Fibroblast of skin of abdomen (primary cell): ENCODE measurements around the gene MACF1.
"Not testable (repeated sequence)": the region's sequence is repeated elsewhere in the genome, so short reads cannot be mapped to it uniquely, and the experiment has no call there.

ENCODE experiments used
- DNase-seq: peaks from one replicate; pipeline ENCODE4 v3.0.0-alpha.2; 2013

The MACF1 gene

GRCh38 chr1:39497585-39497984 is 293.1 kb downstream of the MACF1 start:
- DNase-seq, result no peak

- DNase-seq, result not testable (repeated sequence)
These were observed 293.7 kb downstream of the MACF1 start for GRCh38 chr1:39498096-39498710.

GRCh38 chr1:39498821-39499220 is 294.3 kb downstream of the MACF1 start:
- not testable (repeated sequence) for DNase-seq

- no peak for DNase-seq
These were observed 295.2 kb downstream of the MACF1 start for GRCh38 chr1:39499668-39500067.

- DNase-seq, result no peak
These were observed 296.4 kb downstream of the MACF1 start for GRCh38 chr1:39500862-39501389.

- DNase-seq, result peak; percentile 27
These were observed 297.2 kb downstream of the MACF1 start for GRCh38 chr1:39501666-39502065.

GRCh38 chr1:39504436-39504835 is 299.9 kb downstream of the MACF1 start:
- not testable (repeated sequence) for DNase-seq

GRCh38 chr1:39505289-39505688 is 300.8 kb downstream of the MACF1 start:
- DNase-seq, result no peak

GRCh38 chr1:39507230-39507928 is 302.9 kb downstream of the MACF1 start:
- peak; percentile 31 for DNase-seq

GRCh38 chr1:39508266-39508665 is 303.8 kb downstream of the MACF1 start:
- DNase-seq, result no peak

- peak; percentile 28 for DNase-seq
These were observed 304.4 kb downstream of the MACF1 start for GRCh38 chr1:39508857-39509305.

GRCh38 chr1:39509360-39510009 is 305.0 kb downstream of the MACF1 start:
- peak; percentile 16 for DNase-seq

GRCh38 chr1:39510570-39511186 is 306.2 kb downstream of the MACF1 start:
- DNase-seq, result not testable (repeated sequence)

GRCh38 chr1:39511477-39511876 is 307.0 kb downstream of the MACF1 start:
- DNase-seq, result not testable (repeated sequence)

- not testable (repeated sequence) for DNase-seq
These were observed 307.8 kb downstream of the MACF1 start for GRCh38 chr1:39512234-39512847.

GRCh38 chr1:39514710-39515124 is 310.2 kb downstream of the MACF1 start:
- DNase-seq, result not testable (repeated sequence)

GRCh38 chr1:39515131-39516086 is 310.9 kb downstream of the MACF1 start:
- peak; percentile 32 for DNase-seq

GRCh38 chr1:39516841-39517240 is 312.3 kb downstream of the MACF1 start:
- not testable (repeated sequence) for DNase-seq

- DNase-seq, result not testable (repeated sequence)
These were observed 313.4 kb downstream of the MACF1 start for GRCh38 chr1:39517936-39518335.

- not testable (repeated sequence) for DNase-seq
These were observed 314.9 kb downstream of the MACF1 start for GRCh38 chr1:39519376-39519775.

- DNase-seq, result not testable (repeated sequence)
These were observed 317.7 kb downstream of the MACF1 start for GRCh38 chr1:39522221-39522620.
